GM21381 (cell line): ENCODE measurements around the gene RCL1.
A peak's percentile ranks its signal among the peaks of the same experiment; 100 is the strongest.
"Not testable (repeated sequence)": the region's sequence is repeated elsewhere in the genome, so short reads cannot be mapped to it uniquely, and the experiment has no call there.

Source experiments
- ATAC-seq: cut with Tn5 transposase; IDR thresholded peaks from one replicate; pipeline ENCODE4 v1.9.1; 2021; ENCODE audit warnings: mild to moderate bottlenecking, moderate library complexity; ENCODE audit not compliant: unreplicated experiment

Gene RCL1

GRCh38 chr9:4792572-4793458, at the start of gene RCL1:
Gene RCL1, plus strand, starts transcription at chr9:4792944. Its CDS starts 148 bp downstream, at chr9:4793092.
- ATAC-seq = peak; percentile 97

GRCh38 chr9:4743131-4743875, 49.4 kb upstream of the RCL1 start:
- no peak for ATAC-seq

- no peak for ATAC-seq
Observed at GRCh38 chr9:4746278-4747030, 46.3 kb upstream of the RCL1 start.

DNA sequence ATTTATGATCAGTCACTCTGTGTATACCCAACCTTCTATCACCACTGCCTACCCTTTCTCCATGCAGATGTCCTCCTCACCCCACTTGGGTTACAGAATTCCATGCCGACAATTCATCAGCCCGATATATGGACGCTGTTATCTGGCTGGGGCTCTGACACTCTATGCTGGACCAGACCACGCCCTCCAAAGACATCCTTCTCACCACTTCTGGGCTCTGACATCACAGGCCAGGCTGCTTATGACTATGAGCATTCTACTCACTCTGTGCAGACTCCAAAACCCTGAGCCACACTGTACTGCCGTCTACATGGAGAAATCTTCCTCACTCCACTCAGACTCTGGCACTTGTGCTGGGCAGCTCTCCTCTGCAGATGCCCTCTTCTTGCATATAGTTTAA, 44.1 kb upstream of the RCL1 start:
- ATAC-seq = no peak

- ATAC-seq = no peak
Observed at GRCh38 chr9:4750023-4750673, 42.6 kb upstream of the RCL1 start.

DNA sequence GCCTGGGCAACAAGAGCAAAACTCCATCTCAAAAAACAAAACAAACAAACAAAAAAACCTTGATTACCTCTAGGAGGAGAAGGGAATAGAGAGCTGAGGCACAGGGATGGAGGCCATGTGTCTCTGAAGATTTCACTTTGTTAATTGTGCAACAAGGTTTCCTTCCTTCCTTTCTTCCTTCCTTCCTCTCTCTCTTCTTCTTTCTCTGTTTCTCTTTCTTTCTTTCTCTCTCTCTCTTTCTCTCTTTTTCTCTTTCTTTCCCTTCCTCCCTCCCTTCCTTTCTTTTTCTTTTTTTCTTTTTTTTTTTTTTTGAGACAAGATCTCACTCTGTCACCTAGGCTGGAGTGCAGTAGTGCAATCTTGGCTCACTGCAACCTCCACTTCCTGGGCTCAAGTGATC, 38.2 kb upstream of the RCL1 start:
- ATAC-seq = not testable (repeated sequence)

DNA sequence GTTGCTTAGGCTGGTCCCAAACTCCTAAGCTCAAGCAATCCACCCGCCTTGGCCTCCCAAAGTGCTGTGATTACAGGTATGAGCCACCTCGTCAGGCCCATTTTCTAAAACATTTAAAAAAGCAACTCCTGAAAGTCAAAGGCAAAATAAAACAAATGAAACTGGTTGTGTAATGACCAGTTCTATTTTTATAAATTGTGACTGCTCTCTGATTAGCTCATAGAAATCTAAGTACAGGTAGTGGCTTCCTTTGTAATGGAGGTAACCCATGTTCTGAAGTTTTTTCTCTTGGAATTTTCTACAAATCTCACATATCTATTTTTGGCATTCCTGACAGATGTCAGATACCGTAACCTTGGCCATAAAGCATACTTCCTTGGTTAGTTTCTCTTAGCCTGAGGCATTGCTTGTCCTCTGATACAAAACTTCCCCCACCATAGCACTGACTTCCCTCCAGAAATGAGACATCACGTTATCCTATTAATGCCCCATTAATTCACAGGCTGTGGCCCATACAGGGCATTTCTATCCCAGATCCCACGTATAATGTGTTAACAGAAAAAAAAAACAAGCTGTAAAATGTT, 37.6 kb upstream of the RCL1 start:
- no peak for ATAC-seq

DNA sequence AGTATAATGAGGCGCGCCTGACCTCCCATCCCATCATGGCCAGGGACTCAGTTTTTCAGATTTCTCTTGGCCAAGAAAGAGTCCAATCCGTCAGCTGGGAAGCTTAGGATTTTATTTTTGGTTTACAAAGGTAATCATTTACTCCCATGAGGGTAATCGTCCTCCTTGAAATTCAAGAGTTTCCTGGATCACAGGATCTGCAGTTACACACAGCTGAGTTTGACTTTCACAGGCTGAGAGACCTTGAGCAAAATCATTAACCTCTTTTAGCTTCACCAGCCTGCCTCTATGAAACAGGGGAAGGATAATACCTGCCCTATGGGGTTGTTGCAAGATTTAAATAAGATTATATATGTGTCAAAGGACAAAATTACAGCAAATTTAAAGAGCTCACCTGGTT, 36.3 kb upstream of the RCL1 start:
- ATAC-seq = no peak

DNA sequence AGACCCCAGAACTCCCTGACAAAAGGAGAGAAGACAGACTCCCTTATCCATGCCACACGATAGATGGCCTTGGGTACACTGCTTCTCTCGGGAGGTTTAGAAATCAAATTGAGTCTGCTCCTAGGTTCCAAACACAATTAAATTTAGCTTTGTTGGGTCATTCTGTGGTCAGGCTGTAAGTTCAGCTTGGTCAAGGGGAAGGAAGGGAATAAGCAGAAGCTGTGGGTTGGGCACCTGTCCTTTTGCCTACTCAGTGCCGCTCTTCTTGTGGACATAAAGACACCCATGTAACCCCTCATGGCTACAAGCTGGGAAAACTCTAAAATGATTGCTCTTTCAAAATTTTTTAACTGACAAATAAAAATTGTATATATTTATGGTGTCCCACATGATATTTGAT, 32.6 kb upstream of the RCL1 start:
- no peak for ATAC-seq

GRCh38 chr9:4762108-4762885, 30.4 kb upstream of the RCL1 start:
- ATAC-seq = peak; percentile 84

DNA sequence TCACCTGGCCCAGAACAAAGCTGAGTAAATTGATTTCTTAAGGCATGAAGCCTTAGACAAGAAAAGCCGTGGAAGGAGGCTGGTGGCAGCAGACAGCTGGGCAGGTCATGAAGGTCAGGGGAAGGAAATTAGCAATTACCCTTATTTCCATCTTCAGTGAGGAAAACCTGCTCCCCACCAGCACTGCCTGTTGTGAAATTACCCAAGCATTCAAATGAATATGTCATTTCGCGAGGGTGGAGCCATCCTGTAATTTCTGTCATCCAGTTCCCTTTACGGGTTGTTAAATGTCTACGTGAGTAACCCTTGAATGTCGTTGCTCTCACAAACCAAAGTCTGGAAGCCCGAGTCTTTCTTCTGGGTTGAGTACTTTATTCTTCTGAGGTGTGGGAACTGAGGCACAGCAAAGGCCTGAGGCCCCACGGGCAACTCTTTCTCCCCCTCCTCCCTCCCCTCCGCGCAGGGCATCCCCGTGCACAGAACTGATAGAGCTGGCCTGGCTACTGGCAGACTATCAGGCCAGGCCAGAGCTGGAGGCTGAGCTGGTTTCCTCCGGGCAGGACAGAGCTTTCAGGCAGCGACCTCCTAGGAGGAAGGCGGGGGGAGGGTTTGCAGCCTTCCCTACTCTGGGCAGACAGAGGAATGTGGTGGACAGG, 29.7 kb upstream of the RCL1 start:
- ATAC-seq = peak; percentile 17

GRCh38 chr9:4764033-4764432, 28.7 kb upstream of the RCL1 start:
- no peak for ATAC-seq

DNA sequence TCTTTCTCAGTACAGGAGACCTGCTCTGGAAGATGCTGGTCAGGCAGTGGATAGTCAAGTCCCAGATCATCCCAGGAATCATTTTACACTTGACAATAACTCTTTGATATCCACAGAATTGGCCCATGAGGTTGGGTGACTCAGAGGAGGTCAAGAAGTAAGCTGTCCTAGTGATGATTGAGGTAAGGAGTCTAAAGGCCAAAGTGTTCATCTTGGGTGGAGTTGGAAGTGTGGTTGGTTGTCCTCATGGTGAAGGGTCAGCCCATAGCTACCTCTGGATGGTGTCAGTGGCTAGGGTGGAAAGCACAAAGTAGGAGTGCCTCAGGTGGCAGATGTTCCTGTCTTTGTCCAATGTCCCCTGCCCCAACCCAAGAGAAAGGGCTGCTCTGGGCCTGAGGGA, 24.1 kb upstream of the RCL1 start:
- no peak for ATAC-seq

DNA sequence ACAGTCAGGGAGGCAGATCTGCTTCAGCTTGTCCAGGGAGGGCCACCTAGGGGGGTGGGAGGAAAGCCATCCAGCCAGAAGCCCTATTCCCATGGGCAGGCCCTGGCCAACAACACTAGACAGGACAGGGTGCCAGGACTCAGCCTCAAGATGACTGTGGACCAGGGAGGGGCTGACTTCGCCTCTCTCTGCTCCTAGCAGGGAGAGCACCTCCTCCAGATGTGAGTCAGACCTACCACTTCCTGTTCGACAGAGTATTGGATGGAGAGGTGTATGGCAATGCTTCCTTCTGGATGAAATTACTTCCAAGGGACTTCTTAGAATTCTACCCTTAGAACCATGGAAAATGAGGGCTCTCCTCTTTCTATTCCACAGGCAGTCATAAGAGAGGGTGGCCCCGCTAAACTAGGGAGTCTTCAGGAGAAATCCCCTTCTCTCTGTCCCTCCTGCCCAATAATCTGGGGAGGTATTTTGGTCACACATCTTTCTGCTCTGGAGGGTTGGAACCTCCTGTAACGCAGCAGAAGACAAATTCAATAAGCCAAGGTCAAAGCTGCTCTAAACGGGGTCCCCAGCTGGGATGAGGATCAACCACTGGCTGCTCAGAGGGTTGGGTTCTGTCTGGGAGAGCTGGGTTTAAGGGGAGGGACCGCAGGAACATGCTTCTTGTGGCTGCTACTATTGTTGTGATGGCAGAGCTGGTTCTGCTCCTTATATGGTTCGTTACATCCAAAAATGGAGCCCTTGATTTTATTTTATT, 23.2 kb upstream of the RCL1 start:
- ATAC-seq = no peak

DNA sequence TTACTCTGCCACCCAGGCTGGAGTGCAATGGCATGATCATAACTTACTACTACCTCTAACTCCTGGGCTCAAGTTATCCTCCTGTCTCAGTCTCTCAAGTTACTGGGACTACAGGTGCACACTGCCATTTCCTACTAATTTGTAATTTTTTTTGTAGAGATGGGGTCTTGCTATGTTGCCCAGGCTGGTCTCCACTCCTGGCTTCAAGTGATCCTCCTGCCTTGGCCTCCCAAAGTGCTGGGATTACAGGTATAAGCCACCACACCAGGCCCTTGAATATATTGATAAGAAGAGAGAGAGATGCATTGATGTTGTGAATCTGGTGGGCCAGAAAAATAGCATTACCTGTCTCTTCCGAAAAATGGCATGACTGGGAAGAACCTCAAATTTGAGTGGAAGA, 21.0 kb upstream of the RCL1 start:
- ATAC-seq = no peak

GRCh38 chr9:4774209-4774608, 18.5 kb upstream of the RCL1 start:
- ATAC-seq = no peak

DNA sequence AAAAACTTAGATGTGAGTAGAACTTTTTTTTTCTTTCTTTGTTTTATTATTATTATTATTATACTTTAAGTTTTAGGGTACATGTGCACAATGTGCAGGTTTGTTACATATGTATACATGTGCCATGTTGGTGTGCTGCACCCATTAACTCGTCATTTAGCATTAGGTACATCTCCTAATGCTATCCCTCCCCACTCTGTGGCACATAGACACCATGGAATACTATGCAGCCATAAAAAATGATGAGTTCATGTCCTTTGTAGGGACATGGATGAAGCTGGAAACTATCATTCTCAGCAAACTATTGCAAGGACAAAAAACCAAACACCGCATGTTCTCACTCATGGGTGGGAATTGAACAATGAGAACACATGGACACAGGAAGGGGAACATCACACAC, 17.8 kb upstream of the RCL1 start:
- not testable (repeated sequence) for ATAC-seq

- ATAC-seq = no peak
Observed at GRCh38 chr9:4780651-4781050, 12.1 kb upstream of the RCL1 start.

DNA sequence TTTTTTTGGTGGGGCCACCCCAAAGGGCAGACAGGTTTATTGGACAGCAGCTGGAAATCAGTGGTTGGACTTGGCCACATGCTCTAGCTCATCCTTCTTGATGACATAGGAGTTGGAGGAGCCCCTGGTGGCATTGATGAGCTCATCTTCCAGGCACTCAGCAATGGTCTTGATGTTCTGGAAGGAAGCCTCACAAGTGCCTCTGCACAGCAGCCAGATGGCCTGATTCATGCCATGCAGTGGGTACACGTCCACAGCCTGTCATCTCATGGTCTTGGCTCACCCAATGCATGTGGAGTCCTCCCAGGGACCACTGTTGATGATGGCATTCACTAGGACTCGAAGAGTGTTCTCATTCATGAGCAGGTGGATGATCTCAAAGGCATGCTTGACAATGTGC, 11.3 kb upstream of the RCL1 start:
- no peak for ATAC-seq
